Articular chondrocyte of knee joint (primary cell): ENCODE data around the gene ARHGAP45. TPM values are rescaled to one million over a fixed set of nuclear protein-coding genes. Genes with fewer than 3 reads are reported as not detected.
A peak's percentile ranks its signal among the peaks of the same experiment; 100 is the strongest.

Source experiments
- small RNA-seq: library from RNA; depleted of rRNA; stranded (forward); fragments of <200 nt; gene quantifications from one replicate; pipeline ENCODE3, GENCODE V24; 2012
- total RNA-seq: library from RNA; depleted of rRNA; stranded (reverse); fragments of >200 nt; gene quantifications from 2 replicates; pipeline ENCODE4 v1.2.3, GENCODE V29; 2012

Gene ARHGAP45
- total RNA-seq: 0.32 and 0.39 TPM in 2 replicates

GRCh38 chr19:1066748-1067340 lies at the start of gene ARHGAP45:
TSS of gene ARHGAP45 (plus strand) at chr19:1067167. CDS start at chr19:1067406, 239 bp downstream.

GRCh38 chr19:1020868-1021425 lies 46.0 kb upstream of the ARHGAP45 start, which contains the start of gene TMEM259:
TSS of gene TMEM259 (minus strand) at chr19:1021123. CDS start at chr19:1020996, 127 bp downstream.

GRCh38 chr19:1025960-1026782 lies 40.8 kb upstream of the ARHGAP45 start, which contains the start of gene CNN2:
TSS of gene CNN2 (plus strand) at chr19:1026608. CDS start at chr19:1026662, 54 bp downstream.

GRCh38 chr19:1039646-1040475 lies 27.1 kb upstream of the ARHGAP45 start, which contains the start of gene ABCA7:
TSS of gene ABCA7 (plus strand) at chr19:1040107. CDS start at chr19:1041362, 1,255 bp downstream.

GRCh38 chr19:1094978-1095701 lies 28.2 kb downstream of the ARHGAP45 start, which contains the start of gene POLR2E:
TSS of gene POLR2E (minus strand) at chr19:1095375. CDS start at chr19:1095315, 60 bp downstream.

GRCh38 chr19:1103708-1104310 lies 36.8 kb downstream of the ARHGAP45 start, which contains the start of gene GPX4:
TSS of gene GPX4 (plus strand) at chr19:1103994. CDS start at chr19:1104044, 50 bp downstream.

Small RNA genes lying within 50 kb of the gene (small RNA-seq; reads per million reads assigned to genes)
- gene RNU6-2: 1.8 reads per million, percentile 69 among the genes with 10 or more reads in this experiment

Other genes with a start within 250 kb of the ARHGAP45 start
- 0.39 and 0.76 TPM in 2 replicates for gene PLPPR3, start 245.2 kb upstream of the ARHGAP45 start, total RNA-seq
- gene AZU1, start 239.3 kb upstream of the ARHGAP45 start, total RNA-seq: not detected in 2 replicates
- gene PRTN3, start 226.2 kb upstream of the ARHGAP45 start, total RNA-seq: not detected in 2 replicates
- gene ELANE, start 214.9 kb upstream of the ARHGAP45 start, total RNA-seq: 0.43 and 1.0 TPM in 2 replicates
- gene CFD, start 207.5 kb upstream of the ARHGAP45 start, total RNA-seq: 1.9 and 2.1 TPM in 2 replicates
- gene MED16, start 174.0 kb upstream of the ARHGAP45 start, total RNA-seq: 16.5 and 20.4 TPM in 2 replicates
- not detected in 2 replicates for gene RNU6-9, start 173.7 kb upstream of the ARHGAP45 start, total RNA-seq
- 28.9 and 34.1 TPM in 2 replicates for gene R3HDM4, start 153.9 kb upstream of the ARHGAP45 start, total RNA-seq
- 0.13 TPM in 1 of 2 replicates, not detected in the other for gene KISS1R, start 149.8 kb upstream of the ARHGAP45 start, total RNA-seq
- 5.6 and 7.1 TPM in 2 replicates for gene ARID3A, start 141.1 kb upstream of the ARHGAP45 start, total RNA-seq
- 27.6 and 41.2 TPM in 2 replicates for gene WDR18, start 82.8 kb upstream of the ARHGAP45 start, total RNA-seq
- gene GRIN3B, start 66.7 kb upstream of the ARHGAP45 start, total RNA-seq: 0.13 and 0.65 TPM in 2 replicates
- 47.1 and 52.4 TPM in 2 replicates for gene TMEM259, start 46.0 kb upstream of the ARHGAP45 start, total RNA-seq
- not detected in 2 replicates for gene RNU6-2, start 45.6 kb upstream of the ARHGAP45 start, total RNA-seq
- gene CNN2, start 40.6 kb upstream of the ARHGAP45 start, total RNA-seq: 240 and 261 TPM in 2 replicates
- gene ABCA7, start 27.1 kb upstream of the ARHGAP45 start, total RNA-seq: 4.7 and 5.6 TPM in 2 replicates
- 77.0 and 86.9 TPM in 2 replicates for gene POLR2E, start 28.2 kb downstream of the ARHGAP45 start, total RNA-seq
- 451 and 456 TPM in 2 replicates for gene GPX4, start 36.8 kb downstream of the ARHGAP45 start, total RNA-seq
- gene SBNO2, start 107.1 kb downstream of the ARHGAP45 start, total RNA-seq: 71.2 and 86.9 TPM in 2 replicates
- 65.6 and 69.0 TPM in 2 replicates for gene STK11, start 138.6 kb downstream of the ARHGAP45 start, total RNA-seq
- gene CBARP, start 170.8 kb downstream of the ARHGAP45 start, total RNA-seq: 2.0 and 3.6 TPM in 2 replicates
- gene ATP5F1D, start 174.6 kb downstream of the ARHGAP45 start, total RNA-seq: 11.0 and 14.5 TPM in 2 replicates
- 16.9 and 18.4 TPM in 2 replicates for gene MIDN, start 181.4 kb downstream of the ARHGAP45 start, total RNA-seq
- gene CIRBP, start 202.2 kb downstream of the ARHGAP45 start, total RNA-seq: 322 and 371 TPM in 2 replicates
- gene FAM174C, start 208.4 kb downstream of the ARHGAP45 start, total RNA-seq: 16.3 and 17.4 TPM in 2 replicates
- not detected in 2 replicates for gene EFNA2, start 218.7 kb downstream of the ARHGAP45 start, total RNA-seq